Endometrium (tissue), 2 donors: ENCODE data around the gene CHRD.
A peak's percentile ranks its signal among the peaks of the same experiment; 100 is the strongest.
"Not testable (repeated sequence)": the region's sequence is repeated elsewhere in the genome, so short reads cannot be mapped to it uniquely, and the experiment has no call there.

Experiments
- FAIRE-seq: peaks from 2 replicates; lab custom pipeline; 2012; peaks lifted over from hg19 to GRCh38; lab: Jason Lieb, UNC
- donor health status: control.
- donor health status: control.

Gene CHRD

GRCh38 chr3:184419171-184419570 lies 39.3 kb downstream of the CHRD start:
- no peak for FAIRE-seq

- FAIRE-seq = no peak
Measured at GRCh38 chr3:184423561-184423960, 43.7 kb downstream of the CHRD start.

GRCh38 chr3:184426691-184427141 lies 46.9 kb downstream of the CHRD start:
- FAIRE-seq = no peak

DNA sequence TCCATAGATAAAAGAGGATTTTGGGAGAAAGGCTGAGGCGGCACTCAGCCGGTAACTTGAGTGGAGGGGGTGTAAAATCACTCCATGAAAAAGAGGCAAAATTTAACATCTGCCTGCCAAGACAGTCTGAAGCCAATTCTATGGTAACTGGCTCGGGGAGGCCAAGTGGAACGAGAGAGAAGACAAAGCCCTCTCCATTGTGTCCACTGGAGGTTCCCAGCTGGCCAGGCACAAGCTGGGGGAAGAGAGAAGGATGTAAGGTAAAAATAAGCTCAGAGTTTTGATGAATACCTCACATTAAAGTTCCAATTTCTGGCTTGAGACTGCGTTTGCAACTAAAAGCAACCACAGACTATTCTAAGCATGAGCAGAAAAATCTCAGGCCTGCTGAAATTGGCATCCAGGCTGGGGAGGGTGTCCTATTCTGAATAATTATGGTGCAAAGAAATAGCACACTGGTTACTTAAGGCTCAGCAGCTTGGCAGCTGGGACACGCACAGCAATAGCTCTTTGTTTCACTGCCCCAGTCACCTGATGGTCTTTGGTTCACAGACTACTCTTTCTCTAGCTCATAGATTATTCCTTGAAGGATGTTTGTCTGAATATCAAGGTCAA lies 48.8 kb downstream of the CHRD start:
- no peak for FAIRE-seq

DNA sequence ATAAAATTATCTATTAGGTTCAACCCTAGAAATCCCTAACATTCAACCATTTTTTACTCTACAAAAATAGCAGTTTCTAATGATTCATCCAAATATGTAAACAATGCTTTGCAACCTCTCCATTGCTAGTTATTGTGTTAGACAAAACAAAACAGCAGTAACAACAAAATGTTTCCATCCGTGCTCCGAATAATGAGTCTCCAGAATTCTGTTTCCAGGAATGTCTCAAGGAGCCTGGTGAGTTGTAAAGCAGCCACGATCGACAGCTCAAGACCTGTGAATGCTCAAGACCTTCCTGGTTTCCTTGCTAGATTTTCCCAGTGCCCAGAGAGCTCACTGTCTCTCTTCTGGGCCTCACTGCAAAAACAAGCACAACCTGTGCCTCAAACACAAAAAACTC lies 49.9 kb downstream of the CHRD start:
- FAIRE-seq = peak; percentile 97

DNA sequence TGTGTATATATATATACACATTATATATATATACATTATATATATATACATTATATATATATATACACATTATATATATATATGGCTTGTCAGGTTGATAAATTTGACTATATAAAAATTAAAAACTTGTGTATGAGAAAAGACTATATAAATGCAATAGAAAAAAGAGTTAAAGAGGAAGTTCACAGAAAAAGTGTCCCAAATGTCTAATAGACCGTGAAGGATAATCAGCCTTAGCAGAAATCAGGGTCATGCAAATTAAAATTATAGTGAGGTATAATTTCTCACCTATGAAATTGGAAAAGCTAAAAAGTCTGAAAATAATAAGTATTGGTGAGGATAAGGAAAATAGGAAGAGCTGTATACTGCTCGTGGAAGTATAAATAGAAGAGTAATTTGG lies 51.1 kb downstream of the CHRD start:
- FAIRE-seq = no peak

DNA sequence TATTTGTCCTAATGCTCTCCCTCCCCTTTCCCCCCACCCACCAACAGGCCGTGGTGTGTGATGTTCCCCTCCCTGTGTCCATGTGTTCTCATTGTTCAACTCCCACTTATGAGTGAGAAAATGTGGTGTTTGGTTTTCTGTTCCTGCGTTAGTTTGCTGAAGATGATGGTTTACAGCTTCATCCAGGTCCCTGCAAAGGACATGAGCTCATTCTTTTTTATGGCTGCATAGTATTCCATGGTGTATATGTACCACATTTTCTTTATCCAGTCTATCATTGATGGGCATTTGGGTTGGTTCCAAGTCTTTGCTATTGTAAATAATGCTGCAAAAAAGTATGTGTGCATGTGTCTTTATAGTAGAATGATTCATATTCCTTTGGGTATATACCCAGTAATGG lies 53.3 kb downstream of the CHRD start:
- FAIRE-seq = not testable (repeated sequence)

DNA sequence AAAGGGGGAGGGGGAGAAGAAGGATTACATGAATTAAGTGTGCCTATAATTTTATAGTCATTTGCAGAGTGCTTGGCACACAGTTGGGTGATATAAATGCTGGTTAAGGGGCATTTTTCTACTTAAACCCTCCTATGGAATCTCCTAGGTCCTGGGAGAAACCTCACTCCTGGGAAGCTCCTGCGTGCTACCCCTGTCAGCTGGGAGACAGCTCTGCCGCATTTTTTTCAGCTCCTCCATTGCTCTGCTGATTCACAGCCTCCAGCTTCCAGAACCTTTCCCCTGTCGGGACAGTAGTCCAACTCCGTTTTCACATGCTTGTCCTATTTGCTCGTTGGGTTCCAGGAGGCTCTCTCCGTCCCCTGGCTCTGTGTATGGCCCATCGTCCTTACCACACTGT lies 59.2 kb downstream of the CHRD start:
- no peak for FAIRE-seq
